Measurements from ENCODE around the gene KRTAP10-4.
"Not testable (repeated sequence)": the region's sequence is repeated elsewhere in the genome, so short reads cannot be mapped to it uniquely, and the experiment has no call there.

Gene KRTAP10-4

DNA sequence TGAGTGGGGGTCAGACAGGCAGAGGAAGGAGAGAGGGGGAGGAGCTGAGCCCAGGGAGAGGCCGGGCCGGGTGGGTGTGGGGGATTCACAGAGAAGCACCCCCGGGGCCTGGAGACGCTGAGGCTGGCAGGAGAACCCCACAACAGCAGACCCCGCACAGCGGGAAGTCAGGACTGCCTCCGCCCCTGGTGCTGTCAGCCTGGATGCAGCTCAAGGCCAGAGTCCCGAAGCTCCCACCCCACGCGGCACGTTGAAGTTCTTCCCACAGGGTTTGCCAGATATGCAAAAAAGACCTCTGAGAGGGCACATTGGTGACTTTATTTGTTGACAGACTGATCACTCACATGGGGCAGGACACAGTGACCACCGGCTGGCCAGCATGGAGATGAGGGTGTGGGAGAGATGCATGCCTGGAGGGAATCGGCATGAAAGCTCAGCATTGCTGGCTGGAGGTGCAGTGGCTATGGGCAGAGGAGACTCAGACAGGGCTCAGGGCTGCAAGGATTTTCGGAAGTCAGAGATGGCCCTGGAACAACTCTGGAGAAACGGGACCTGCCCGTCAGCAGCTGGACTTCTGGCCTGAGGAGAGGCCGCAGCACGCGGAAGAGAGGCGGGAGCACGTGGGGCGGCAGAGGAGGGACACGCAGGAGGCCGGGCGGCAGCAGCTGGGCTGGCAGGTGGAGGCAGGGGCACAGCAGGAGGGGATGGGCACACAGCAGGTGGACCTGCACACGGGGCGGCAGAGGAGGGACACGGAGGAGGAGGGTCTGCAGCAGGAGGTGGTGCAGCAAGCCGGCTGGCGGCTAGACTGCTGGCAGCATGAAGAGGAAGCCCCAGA lies 15.8 kb upstream of the KRTAP10-4 start:
- DNase-seq (ENCODE audit: low spot score) = no peak

DNA sequence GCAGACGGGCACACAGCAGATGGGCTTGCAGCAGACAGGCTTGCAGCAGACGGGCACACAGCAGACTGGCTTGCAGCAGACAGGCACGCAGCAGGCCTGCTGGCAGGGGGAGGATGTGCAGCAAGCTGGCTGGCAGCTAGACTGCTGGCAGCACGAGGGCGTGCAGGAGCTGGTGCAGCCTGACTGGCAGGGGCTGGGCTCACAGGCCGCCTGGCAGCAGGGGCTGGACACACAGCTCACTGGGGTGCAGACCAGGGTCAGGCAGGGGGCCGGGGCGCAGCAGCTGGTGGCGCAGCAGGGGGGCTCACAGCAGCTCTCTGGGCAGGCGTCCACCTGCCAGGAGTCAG lies 15.2 kb upstream of the KRTAP10-4 start:
- DNase-seq (ENCODE audit: low spot score) = not testable (repeated sequence)

DNA sequence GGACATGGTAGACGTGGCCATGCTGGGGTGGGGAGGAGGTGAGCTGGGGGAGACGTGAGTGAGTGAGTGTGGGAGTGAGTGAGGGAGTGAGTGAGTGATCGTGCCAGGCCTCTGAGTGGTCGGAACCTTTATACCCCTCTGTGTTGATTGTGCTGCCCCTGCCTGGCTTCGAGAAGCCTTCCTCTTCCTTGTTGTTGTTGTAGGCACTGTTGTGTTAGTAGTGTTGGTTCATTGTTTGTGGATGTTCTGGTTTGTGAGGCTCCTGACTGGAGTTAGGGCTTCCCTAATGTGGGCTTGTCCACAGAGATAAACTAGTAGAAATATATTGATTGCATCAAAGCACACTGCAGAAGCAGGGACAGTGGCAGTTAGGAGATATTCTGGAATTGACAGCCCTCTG lies 14.8 kb upstream of the KRTAP10-4 start, which contains the start of gene KRTAP10-3:
KRTAP10-3 (minus strand) TSS at position 101 of the 400 bp plus-strand sequence; CDS start at position 21, 80 bp downstream.
- DNase-seq (ENCODE audit: low spot score) = no peak

DNA sequence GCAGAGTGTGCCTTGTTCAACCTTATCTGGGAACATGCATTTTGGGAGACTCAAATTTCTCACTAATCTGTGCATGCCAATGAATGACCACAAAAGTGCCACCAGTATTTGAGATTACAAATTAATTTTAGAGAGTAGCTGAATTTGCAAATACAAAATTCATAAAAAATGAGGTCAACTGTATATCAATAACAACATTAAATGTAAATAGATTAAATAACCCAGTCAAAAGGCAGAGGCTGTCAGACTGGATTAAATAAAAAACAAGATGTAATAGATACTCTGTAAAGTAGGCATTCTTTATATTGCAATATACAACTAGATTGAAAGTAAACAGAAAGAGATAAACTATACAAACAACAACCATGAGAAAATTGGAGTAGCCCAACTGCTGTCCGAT lies 9.4 kb upstream of the KRTAP10-4 start:
- no peak for DNase-seq (ENCODE audit: low spot score)

DNA sequence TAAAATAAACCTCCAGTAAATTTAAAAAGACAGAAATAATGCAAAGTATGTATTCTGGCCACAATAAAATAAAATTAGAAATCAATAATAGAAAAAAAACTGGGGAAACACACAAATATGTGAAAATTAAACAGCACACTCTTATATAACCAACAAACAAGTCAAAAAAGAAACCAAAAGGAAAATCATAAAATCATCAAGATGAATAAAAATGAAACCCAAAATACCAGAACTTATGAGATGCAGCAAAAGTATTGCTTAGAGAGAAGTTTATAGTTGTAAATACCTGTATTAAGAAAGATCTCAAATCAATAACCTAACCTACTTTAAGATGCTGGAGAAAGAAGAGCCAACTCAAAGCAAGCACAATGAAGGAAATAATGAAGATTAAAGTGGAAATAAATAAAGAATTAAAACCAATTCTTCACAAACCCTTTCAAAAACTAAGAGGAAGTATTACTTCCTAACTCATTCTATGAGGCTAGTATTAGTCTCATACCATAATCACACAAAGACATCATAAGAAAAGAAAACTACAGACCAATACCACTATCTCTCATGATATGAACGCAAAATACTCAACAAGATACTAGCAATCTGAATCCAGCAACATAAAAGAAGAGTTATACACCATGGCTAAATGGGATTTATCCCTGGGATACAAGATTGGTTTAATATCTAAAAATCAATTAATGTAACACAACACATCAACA lies 8.5 kb upstream of the KRTAP10-4 start:
- no peak for DNase-seq (ENCODE audit: low spot score)

DNA sequence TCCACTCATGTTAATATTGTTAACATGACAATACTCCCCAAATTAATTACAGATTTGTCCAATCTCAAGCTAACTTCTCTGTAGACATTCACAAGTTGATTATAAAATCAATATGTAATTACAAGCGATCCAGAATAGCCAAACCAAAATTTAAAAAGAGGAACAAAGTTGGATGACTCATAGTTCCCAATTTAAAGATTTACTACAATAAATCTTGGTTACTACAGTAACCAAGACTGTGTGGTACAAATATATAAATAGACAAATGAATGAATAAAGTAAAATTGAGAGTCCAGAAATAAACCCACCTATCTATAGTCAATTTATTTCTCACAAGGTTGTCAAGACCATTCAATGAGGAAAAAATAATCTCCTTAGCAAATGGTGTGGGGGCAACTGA lies 7.1 kb upstream of the KRTAP10-4 start:
- no peak for DNase-seq (ENCODE audit: low spot score)

DNA sequence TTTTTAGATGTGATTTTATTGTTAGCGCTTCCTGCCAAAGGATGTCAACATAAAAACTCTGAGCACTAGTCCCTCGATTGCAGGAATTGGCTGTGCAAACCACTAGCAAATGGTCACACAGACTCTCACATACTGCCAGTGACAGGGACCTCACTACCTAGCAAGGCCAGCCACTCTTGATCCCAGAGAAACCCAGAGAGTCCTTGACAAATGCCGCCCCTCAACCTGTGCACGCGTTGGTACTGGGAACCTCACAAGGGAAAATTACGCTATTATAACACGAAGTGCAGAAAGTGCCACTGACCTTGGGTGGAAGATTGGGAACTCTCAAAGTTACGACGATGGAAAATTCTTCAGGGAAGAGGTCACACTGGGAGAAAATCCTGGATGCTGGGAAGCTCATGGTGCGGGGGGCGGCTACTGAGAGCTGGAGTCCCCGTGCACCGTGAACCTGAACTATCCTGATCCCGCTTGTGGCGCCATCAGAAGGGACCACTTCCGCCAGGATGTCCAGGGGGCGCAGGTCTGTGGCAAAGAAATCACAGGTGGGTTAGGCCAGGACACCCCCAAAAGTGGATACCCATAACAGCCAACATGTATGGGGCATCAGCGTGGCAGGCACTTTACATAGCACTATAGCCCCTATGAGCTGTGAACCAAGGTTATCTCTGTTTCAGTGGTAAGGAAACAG lies 5.9 kb upstream of the KRTAP10-4 start:
- DNase-seq (ENCODE audit: low spot score) = no peak

DNA sequence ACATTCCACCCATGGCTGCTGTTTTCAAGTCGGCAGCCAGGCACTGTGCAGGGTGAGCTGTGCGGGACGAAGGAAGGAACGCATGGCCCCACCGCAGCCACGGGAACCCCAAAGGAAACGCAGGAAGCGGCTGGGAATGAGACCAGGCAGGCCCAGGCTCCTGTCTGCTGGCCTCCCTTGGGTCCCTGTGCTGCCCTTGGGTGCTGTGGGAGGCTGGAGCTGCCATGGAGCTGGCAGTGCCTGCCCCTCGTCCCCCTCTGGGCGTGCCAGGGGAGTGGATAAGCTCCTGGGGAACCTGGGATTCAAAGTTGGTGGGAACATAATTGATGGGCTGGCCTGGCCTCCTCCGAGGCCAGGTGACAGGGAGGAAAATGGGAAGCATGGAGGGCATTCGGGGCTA lies 5.3 kb upstream of the KRTAP10-4 start:
- no peak for DNase-seq (ENCODE audit: low spot score)

DNA sequence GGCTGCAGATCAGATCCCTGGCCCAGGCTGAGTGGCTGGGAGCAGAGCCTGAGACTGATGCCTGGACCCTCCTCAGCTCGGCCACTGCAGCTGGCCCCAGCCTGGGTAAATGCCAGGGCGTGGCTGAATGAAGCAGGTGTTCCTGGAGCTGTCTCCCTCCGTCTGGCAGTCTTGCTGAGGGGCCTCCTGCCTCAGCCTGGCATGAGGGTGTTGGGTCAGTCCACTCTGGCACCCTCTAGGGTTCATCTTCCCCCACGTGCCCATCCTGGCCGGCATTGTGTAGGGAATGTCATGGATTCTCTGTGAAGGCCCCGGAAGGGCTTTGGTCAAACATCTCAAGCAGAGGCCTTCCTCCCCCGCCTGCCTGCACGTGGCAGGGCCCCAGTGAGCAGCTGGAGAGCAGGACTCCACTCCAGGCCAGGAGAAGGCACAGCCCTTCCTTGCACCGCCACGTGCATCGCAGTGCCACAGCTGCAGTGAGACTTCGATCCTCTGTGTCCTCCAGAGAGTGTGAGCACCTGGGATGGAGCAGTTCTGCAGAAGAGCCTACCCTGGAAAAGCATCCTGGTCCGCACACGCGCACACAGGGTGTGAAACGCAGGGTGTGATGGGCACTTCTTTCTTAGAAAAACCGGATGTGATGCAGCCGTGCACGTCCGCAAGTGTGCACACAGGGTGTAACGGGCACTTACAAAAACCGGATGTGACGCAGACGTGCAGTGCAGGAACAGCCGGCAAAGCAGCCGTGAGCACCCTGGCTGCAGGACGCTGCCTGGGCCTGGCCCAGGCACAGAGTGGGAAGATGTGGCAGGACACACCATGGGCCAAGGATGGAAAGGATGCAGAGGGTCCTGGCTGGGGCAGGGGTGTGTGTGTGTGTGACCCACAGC lies 4.6 kb upstream of the KRTAP10-4 start:
- no peak for DNase-seq (ENCODE audit: low spot score)

DNA sequence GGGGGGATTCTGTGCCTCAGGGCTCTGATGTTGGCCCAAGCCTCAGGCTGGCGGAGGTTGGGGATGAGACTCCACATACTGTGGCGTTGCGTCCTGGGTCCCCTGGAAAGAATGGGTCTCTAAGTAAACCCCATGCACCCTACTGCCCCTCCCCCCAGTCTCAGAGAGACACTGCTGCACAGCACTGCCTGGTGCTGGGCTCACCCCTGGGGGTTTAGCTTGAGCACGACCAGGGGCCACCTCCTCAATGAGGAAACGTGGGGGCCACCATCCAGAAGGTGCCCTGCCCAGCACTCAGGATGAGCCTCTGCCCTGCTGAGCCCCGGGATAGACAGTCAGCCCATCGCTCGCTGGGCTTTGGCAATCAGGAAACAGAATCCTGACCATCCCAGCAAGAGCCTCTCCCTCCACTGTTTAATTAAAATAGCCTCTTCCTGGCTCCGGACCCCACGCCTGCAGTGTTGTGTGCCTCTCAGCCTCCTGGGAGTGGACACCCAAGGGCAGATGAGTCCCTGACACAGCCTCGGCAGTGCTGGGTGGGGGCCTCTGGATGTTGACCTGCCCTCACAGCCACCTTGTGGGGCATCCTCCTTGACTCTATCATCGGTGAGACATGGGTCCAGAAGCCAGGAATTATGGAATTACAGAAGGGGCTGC lies 3.5 kb upstream of the KRTAP10-4 start:
- no peak for DNase-seq (ENCODE audit: low spot score)

DNA sequence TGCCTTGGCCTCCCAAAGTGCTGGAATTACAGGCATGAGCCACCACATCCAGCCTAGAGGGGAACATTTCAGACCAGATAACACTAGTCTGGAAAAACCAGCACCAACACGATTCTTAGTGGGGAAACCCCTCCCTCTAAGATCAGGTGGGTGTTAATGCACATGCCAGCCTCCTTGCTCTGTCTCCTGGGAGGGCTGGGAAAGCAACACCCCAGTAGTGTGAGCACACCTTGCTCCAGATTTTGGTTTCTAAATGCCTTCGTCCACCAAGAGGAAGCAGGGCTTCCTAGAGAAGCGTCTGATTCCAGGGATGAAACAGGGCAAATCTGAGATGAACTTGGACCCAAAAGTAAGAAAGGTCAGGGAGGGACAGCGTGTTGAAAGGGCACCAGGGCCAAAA lies 2.2 kb upstream of the KRTAP10-4 start:
- DNase-seq (ENCODE audit: low spot score) = no peak

DNA sequence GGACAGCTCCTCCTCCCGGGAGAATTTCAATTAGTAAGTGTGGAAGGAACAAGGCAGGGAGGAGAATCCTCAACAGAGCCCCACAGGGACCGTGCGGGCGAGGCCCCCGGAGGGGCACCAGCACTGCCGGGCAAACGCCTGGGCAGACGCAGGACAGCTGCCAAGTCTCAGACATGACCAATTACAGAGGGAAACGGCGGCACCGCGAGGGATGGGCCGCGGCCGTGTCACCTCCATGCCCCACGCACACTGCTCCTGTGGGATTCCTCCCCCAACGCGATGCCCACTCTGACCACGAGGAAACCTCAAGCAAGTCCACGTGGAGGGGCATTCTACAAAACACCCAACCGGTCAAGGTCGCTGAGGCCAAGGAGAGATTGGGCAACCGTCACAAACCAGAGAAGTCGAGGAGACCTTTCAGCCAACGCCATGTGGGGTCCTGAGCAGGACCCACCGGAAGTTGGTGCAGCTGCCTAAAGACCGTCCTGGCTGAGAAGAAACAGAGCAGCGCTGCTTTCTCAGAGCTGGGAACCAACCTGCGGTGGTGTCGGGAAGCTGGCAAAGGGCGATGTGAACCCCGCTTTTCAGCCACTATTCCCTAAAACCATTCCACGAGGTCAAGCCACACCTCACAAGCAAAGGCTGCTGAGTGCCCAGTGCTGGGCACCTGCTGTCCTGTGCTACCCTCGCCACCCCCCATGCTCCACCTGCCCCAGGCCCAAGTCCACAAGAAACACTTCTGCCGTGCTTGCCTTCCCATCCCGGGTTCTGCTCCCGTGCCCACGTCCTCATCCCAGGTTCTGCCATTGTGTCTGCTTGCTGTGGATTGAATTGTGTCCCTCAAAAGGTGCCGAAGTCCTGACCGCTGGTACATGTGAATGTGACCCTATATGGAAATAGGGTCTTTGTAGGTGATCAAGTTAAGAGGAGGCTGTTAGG lies 1.4 kb upstream of the KRTAP10-4 start:
- no peak for DNase-seq (ENCODE audit: low spot score)

DNA sequence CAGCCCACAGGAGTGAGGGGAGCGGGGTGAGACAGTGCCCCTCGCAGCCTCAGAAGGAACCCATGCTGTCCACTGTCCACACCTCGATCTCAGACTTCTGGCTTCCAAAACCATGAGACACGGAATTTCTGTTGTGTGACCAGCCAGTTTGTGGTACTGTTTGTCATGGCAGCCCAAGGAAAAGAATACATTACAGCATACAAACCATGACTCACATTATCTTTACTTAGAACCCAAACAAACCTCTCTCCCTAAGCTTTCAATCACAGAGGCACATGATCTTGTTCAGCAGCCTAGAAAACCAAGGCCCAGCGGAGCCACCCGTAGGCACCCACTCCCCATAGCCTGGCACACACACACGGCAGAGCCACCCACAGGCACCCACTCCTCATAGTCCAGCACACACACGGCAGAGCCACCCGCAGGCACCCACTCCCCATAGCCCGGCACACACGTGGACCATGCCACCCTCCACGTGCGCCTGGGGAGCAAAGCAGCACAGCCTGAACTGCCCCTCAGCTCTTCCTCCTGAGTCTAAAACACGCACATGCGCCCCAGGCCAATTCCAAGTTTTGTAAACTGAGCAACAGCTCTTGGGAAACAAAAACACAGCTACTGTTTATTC lies 458 bp upstream of the KRTAP10-4 start:
- peak; percentile 20 for DNase-seq (ENCODE audit: low spot score)

DNA sequence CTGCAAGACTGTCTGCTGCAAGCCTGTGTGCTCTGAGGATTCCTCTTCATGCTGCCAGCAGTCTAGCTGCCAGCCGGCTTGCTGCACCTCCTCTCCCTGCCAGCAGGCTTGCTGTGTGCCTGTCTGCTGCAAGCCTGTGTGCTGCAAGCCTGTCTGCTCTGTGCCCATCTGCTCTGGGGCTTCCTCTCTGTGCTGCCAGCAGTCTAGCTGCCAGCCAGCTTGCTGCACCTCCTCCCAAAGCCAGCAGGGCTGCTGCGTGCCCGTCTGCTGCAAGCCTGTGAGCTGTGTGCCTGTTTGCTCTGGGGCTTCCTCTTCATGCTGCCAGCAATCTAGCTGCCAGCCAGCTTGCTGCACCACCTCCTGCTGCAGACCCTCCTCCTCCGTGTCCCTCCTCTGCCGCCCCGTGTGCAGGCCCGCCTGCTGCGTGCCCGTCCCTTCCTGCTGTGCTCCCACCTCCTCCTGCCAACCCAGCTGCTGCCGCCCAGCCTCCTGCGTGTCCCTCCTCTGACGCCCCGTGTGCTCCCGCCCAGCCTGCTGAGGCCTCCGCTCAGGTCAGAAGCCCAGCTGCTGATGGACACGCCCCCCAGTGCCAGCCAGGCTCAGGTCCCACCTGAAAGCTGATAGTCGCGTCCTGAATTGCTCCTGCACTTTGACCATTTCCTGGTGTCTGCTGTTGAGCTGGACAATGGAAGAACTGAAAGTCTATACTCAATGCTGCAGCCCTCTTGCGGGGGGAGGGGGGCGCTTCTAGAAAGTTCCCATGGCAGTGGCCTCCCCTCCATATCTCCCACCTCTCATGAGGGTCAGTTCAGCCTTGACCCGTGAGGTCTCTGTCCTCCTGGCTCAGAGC lies 1.2 kb downstream of the KRTAP10-4 start:
- peak; percentile 9 for DNase-seq (ENCODE audit: low spot score)

DNA sequence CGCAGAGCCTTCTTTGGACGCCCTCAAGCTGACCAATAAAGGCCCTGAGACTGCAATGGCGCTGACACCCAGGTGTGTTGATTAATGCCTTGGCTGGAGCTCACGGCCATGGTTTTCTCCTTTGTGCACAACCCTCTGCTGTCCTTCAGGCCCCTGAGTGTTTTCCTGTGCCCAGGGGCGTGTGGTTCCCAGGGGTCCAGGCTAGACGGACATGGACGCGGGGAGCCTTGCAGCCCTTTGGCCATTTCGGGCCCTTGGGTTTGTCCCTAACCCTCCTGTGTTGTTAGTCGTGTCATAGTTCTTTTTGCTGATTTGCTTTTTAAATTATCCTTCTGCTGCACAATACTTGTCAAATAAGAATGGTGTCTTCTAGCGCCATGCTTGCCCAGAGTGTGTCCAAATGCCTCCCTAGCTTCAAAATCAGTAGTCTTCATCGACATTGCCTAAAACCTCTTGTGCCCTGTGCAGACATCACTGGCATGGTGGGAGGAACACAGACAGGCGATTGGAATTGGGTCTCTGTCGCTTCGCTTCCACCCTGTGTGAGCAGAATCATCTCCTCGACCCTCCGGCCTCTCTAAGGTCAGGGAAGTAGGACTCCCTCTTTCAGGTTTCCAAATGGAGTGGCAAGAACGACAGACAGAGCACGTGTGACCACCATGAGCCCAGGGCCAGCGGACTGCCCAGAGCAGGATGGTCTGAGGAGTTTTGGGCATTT lies 1.9 kb downstream of the KRTAP10-4 start:
- no peak for DNase-seq (ENCODE audit: low spot score)

DNA sequence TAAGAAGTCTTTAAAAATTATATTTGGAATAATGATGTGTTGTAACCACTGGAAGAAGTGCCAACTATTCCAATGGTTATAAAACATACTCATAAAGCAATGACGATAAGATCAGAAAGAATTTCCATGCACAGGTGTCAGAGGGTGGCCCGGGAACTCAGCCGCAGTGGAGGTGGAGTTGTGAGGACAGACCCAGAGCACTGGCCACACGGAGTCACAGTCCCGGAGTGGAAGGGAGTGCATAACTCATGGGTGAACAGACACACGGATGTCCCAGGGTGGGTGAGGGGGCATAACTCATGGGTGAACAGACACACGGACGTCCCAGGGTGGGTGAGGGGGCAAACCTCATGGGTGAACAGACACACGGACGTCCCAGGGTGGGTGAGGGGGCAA lies 2.5 kb downstream of the KRTAP10-4 start:
- DNase-seq (ENCODE audit: low spot score) = no peak

DNA sequence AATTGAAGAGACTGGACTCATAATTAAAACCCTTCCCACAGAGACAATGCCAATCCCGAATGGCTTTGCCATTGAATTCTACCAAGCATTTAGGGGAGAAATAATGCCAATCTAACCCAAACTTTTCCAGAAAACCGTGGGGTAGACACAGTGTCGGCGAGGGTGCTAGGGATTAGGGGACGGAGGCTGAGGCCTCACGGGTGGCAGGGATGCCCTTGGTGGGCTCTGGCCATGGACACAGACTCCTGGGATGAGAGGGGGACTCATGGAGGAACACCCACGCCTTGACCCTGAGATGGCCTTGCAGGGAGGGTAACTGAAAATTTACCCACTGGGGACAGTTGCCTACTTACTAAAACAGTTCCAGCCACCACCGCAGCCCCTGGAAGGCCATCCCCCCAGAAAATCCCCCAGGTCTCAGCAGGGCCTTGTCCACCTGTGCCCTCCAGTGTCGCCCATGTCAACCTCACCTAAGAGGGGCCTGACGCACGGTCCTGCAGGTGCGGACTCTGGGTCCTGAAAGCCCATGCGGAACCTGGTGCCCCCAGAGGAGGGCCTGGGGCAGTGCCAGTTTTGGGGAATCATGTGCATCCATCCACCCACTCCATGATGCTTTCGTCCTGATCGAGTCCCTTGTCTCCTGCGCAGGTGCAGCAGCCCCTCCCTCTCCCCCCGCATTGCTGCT lies 5.0 kb downstream of the KRTAP10-4 start:
- no peak for DNase-seq (ENCODE audit: low spot score)

Measured in RKO (cell line).